GM21515 (cell line): ENCODE results near the gene AAK1.
"Not testable (repeated sequence)": the region's sequence is repeated elsewhere in the genome, so short reads cannot be mapped to it uniquely, and the experiment has no call there.

ENCODE experiments used
- ATAC-seq: cut with Tn5 transposase; IDR thresholded peaks from one replicate; pipeline ENCODE4 v1.9.1; 2021; ENCODE audit not compliant: unreplicated experiment

Gene AAK1

GRCh38 chr2:69628325-69629021, 15.1 kb downstream of the AAK1 start:
- no peak for ATAC-seq

- ATAC-seq = no peak
These were observed 18.3 kb downstream of the AAK1 start for GRCh38 chr2:69625078-69625795.

GRCh38 chr2:69624611-69625010, 18.9 kb downstream of the AAK1 start:
- no peak for ATAC-seq

GRCh38 chr2:69624131-69624530, 19.4 kb downstream of the AAK1 start:
- ATAC-seq = no peak

- no peak for ATAC-seq
These were observed 20.3 kb downstream of the AAK1 start for GRCh38 chr2:69623236-69623635.

GRCh38 chr2:69622805-69623204, 20.7 kb downstream of the AAK1 start:
- not testable (repeated sequence) for ATAC-seq

- not testable (repeated sequence) for ATAC-seq
These were observed 21.5 kb downstream of the AAK1 start for GRCh38 chr2:69622017-69622540.

GRCh38 chr2:69621440-69621839, 22.1 kb downstream of the AAK1 start:
- ATAC-seq = no peak

- ATAC-seq = no peak
These were observed 22.7 kb downstream of the AAK1 start for GRCh38 chr2:69620870-69621269.

- ATAC-seq = no peak
These were observed 23.8 kb downstream of the AAK1 start for GRCh38 chr2:69619725-69620124.

DNA sequence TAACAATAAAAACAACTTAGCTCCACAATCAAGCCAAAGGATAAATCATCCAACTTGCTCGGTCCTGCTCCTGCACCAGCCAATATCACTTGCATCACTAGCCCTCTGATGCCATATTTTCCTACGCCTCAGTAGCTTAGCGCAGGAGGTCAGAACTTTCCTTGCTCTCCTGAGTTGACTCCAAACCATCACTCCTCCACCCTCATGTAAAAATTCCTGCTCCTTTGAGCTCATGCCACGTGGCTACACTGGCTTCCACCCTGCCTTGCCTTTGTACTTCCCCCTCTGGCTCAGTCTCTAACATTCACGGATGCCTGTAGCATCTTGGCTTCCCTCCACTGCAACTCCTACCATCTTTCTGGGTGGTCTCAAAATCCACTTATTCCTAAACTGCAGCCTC, 25.2 kb downstream of the AAK1 start:
- no peak for ATAC-seq

DNA sequence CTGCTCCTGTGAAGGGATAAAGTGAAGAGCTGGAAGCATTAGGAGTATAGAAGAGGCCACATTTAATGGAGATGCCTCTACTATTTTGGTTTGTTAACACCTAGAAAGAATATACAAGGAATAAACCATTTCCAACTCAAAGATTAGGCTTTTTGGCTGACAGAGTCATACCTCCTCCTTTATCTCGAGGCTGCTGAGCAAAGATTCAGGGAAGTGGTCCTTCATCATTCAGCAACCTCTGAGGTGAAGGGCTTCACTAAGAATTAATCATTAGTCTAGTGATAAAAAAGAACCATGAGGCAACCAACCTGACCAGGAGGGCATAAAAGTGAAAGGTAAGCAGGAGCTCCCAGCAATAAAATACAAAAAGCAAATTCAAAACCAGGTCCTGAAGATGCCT, 25.8 kb downstream of the AAK1 start:
- ATAC-seq = no peak

DNA sequence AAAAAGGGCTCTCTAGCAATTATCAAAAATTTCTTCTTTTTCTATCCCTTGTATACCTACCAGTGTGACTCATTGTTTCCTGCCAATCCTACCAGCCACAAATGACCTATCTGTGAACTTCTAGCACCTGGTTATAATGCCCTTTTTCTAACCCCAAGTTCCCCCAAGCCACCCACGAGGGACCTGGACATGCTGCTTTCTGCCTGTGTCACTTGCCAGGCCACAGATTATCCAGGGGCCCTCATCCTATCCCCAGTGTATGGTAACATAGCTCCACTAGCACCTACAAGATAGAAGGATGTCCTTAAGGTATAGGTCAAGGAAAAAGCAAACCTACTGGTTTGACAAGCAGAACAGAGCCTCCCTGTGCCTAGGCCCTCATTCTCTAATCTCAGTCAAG, 26.8 kb downstream of the AAK1 start:
- ATAC-seq = no peak

DNA sequence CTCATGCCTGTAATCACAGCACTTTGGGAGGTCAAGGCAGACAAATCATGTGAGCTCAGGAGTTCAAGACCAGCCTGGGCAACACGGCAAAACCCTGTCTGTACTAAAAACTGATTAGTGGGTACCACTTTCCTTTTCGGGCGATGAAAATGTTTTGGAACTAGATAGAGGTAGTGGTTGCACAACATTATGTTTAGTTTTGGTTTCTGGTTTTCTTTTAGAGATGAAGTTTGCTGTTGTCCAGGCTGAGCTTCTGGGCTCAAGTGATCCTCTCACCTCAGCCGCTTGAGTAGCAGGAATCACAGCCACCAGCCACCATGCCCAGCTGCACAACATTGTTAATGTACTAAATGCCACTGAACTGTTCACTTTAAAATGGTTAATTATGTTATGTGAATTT, 27.6 kb downstream of the AAK1 start:
- ATAC-seq = no peak

- ATAC-seq = no peak
These were observed 28.4 kb downstream of the AAK1 start for GRCh38 chr2:69615078-69615625.

GRCh38 chr2:69612707-69613106, 30.8 kb downstream of the AAK1 start:
- ATAC-seq = no peak

- no peak for ATAC-seq
These were observed 31.3 kb downstream of the AAK1 start for GRCh38 chr2:69612200-69612599.

DNA sequence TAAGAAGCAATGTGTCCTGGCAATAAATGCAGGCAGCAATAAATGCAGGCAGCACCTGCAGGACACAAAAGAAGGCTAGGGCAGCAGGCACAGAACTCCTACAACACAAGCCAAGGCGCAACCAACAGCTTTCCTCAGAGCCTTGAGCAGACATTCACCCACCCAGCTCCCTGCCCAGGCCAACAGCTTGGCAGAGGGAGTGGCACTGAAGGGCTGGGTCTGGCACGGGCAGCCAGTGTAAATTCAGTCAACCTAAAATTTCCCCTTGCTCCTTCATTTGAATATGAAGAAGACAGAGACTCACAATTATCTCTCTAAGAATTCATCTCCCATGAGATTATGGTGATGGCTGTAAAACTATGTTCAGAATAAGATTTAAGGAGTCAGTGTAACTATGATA, 35.4 kb downstream of the AAK1 start:
- ATAC-seq = no peak

GRCh38 chr2:69606771-69607170, 36.8 kb downstream of the AAK1 start:
- ATAC-seq = not testable (repeated sequence)

- no peak for ATAC-seq
These were observed 38.3 kb downstream of the AAK1 start for GRCh38 chr2:69605284-69605683.

DNA sequence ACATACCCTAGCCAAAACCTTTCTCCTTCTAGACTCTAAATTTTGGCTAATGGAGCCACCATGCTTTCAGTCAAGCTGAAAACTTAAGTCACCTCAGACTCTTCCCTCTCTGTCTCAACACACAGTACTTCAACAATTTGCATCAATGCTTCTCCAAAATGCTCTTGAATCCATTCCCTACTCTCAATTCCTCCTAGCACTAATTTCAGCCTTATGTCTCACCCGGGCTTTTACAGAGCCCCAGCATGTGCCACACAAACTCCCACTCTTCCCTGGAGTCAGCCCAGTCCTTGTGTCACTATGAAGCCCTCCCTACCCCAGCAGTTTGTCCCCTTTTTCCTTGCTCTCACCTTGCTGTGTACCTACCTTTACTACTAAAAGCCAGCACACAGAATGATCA, 38.7 kb downstream of the AAK1 start:
- ATAC-seq = no peak

- no peak for ATAC-seq
These were observed 39.4 kb downstream of the AAK1 start for GRCh38 chr2:69604026-69604678.
